GM19328 (cell line): Measurements from ENCODE around the gene BAIAP3.

ENCODE experiments used
- ATAC-seq: cut with Tn5 transposase; IDR thresholded peaks from one replicate; pipeline ENCODE4 v1.9.1; 2021; ENCODE audit warnings: mild to moderate bottlenecking, moderate library complexity; ENCODE audit not compliant: unreplicated experiment

Gene BAIAP3

DNA sequence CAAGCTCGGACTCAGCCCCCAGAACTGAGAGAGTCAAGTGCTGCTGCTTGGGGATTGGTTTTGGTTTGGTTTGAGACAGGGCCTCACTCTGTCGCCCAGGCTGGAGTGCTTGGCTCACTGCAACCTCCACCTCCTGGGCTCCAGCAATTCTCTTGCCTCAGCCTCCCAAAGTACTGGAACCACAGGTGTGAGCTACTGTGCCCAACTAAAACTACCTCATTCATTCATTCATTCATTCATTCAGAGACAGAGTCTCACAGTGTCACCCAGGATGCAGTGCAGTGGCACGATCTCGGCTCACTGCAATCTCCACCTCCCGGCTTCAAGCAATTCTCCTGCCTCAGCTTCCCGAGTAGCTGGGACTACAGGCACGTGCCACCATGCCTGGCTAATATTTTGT is 56.3 kb downstream of the BAIAP3 start:
- ATAC-seq: no peak

DNA sequence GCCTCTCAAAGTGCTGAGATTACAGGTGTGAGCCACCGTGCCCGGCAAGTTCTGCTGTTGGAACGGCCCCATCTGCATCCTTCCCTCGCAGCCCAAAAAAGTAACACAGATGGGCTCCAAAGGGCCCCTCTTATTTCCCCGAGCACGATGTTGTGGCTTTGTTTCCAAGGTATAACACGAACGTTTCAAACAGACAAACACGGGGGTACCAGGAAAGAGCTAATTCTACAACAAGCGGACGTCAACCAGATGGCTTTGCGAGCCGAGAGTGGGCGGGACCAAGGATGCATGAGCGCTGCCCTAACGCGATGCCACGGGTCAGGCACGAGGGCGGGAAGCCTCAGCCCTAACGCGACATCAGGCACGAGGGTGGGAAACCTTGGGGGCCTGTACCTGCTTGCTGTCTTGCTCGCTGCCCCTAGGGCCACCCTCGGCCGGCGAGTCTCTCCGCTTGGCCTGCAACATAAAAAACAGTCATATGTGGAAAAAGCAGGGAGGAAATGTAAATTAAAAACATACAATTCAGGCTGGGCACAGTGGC is 56.9 kb downstream of the BAIAP3 start:
- ATAC-seq: no peak

DNA sequence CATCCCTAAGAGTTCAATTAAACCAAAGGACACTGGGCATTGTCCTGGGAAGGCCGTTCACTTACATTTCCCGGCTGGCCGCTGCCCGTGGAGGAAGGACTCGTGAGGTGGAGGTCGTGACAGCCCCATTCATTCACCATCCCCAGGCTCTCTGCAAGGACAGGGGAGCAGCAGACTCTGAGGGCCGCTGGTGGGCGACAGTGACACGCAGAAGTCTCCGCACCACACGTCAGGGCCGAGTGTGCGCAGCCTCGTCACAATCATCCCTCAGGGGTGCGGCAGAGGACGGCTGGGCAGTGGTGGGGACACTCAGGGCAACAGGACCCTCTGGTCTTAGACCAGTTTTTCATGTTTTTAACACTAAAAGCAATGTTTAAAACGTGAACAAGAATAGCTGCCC is 59.4 kb downstream of the BAIAP3 start:
- ATAC-seq: no peak

DNA sequence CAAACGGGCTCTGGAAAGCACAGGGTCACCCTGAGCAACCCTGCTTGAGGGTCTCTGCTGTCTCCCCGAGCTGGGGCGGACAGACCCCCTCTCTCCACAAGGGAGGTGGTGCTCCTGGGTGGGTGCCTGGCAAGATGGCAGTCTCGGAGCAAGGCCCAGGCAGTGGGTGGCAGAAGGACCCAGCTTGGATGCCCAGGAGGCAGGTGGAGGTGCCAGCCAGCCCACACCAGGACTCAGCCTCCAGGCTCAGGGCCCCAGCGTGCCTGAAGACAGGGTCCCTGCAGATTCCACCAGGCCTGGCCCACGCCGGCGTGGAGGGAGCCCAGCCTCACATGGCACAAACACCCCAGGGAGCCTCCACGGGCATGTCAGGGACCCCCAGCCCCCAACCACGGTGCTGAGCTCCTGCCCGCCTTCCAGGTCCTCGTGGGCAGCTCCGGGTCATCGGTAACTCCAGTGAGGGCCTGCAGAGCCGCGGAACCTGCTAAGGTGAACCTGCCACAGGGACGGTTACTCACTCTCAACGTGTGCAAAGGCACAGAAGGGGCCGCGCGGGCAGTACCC is 60.2 kb downstream of the BAIAP3 start:
- ATAC-seq: no peak

DNA sequence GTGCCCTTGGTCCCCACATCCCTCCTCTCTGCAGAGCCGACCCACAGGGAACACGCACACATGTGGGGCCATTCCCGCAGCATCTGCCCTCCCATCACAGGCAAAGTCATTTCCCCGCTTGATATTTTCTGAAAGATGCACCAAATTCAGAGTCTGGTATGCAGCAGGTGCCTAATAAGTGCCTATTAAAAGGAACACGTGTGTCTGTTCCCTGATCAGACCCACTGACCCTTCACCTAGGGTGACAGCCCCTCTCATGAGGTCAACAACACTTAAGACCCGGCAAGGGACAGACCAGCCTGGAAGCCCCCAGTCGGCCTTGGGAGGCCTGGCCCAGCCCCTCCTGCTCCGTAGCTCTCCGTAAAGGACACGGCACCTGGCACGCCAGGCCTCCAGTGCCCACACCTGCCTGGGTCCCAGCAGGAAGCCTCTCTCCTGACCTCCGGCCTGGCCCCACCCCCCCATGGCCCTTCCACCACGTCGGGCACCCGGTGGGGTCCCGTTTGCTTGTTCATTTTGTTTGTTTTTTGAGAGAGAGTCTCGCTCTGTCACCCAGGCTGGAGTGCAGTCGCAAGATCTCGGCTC is 61.0 kb downstream of the BAIAP3 start:
- no peak for ATAC-seq

DNA sequence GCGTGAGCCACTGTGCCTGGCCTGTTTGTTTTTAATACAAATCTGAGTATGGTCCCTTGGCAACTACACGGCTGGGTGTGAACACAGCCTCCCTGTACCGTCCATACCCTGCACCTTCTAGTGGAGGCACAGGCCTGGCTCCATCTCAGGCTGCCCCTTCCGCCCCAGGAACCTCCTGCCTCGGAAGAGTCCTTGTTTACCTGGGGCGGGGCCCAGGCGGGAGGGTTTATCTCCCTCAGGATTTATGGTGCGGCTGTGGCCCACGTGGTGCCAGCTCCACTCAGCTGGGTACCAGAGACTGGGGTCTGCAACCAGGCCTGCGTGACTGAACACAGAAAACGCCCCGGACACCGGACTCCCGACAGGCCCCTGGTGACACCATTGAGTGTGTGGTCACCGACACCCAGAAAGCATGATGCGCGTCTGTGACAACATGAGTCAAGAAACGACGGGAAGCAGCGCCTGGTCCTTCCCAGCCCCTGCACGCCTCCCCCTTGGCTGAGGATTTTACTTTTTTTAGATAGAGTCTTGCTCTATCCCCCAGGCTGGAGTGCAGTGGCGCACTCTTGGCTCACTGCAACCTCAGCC is 62.1 kb downstream of the BAIAP3 start:
- ATAC-seq: no peak

DNA sequence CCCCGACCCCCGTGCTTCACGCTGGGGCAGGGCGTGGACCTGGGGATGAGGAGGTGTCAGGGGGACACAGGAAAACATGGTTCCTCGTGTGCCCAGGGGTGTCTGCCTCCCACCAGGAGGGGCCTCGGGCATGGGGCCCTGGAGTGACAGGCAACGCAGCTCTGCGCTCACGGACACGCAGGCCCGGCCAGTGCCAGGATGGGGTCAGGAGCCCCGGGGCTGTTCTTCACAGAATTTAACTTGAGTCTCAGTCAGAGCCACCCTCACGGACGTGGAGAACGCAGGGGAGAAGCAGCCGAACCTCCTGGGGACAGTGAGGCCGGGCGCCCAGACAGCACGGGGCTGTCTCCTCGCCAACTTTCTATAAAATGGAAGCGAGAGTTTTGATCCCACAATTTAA is 64.3 kb downstream of the BAIAP3 start:
- no peak for ATAC-seq

DNA sequence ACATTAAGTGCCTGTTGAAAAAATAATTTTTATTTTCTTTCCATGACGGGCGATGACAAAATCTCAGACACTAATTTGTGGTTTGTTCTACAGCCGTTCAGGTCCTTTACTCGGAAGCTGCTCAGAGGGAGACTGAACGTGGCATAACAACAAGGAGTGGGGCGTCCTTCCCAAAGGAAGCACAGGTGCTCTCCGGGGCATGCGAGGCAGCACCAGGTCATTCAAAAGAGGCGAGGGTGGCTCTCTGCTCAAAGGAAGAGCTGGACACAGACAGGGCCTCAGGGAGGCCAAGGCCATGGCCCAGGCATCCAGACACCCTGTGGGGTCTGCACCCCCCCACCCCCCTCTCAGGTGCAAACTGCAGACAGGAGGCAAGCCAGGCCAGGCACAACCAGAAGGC is 64.9 kb downstream of the BAIAP3 start:
- ATAC-seq: no peak
